SK-N-SH (cell line): ENCODE measurements around the gene SECTM1. TPM values are rescaled to one million over a fixed set of nuclear protein-coding genes. Genes with fewer than 3 reads are reported as not detected.

ENCODE experiments used
- CTCF ChIA-PET: fragments of 300-600, 350-600 bp; formaldehyde crosslinking; extraction: SDS; loops from one replicate; lab custom pipeline; 2021; lab: Yijun Ruan, JAX
- POLR2A ChIA-PET: fragments of 350-600 bp; sonication (Branson Sonifier 250); formaldehyde crosslinking; extraction: SDS; loops from one replicate; lab custom pipeline; 2020; ENCODE audit warnings: antibody characterized with exemption, inconsistent platforms; lab: Yijun Ruan, JAX
- DNase-seq: peaks from one replicate; pipeline ENCODE4 v3.0.0; 2012
- H2AFZ ChIP-seq: fragments of 200-600 bp; sonication (generic); 2 replicates; pipeline ENCODE4 v1.8.1; 2016; ENCODE audit warnings: antibody characterized with exemption, mild to moderate bottlenecking, low read depth
- H3F3A ChIP-seq: fragments of 200-600 bp; sonication (generic); replicated peaks from 2 replicates; pipeline ENCODE3; 2016; ENCODE audit warnings: antibody characterized with exemption, mild to moderate bottlenecking; ENCODE audit not compliant: insufficient read depth
- H3K27ac ChIP-seq, 2 experiments: fragments of 200-500 bp in 1 of 2; fragments of 200-600 bp in 1 of 2; sonication (Bioruptor generic) in 1 of 2; sonication (generic), shearing (Covaris generic) in 1 of 2; 2 replicates each; pipeline versions ENCODE4 v1.5.1 to v1.6.1; 2014 to 2016; ENCODE audit warnings: low read depth in 2 of 2, inconsistent platforms in 1 of 2, low read length in 1 of 2, mild to moderate bottlenecking in 1 of 2, mixed read lengths in 1 of 2
- H3K27me3 ChIP-seq: fragments of 200-600 bp; sonication (generic), shearing (Covaris generic); 2 replicates; pipeline ENCODE4 v1.6.1; 2016; ENCODE audit warnings: mixed run types; ENCODE audit not compliant: insufficient read depth
- H3K36me3 ChIP-seq, 2 experiments: fragments of 200-500 bp in 1 of 2; fragments of 200-600 bp in 1 of 2; sonication (Bioruptor generic) in 1 of 2; sonication (generic) in 1 of 2; replicated peaks in 1 of 2; 2 replicates each; pipeline versions ENCODE3 to v1.5.1; 2014 to 2016; ENCODE audit warnings: low read length in 1 of 2, mild to moderate bottlenecking in 1 of 2; ENCODE audit not compliant: insufficient read depth in 2 of 2, control insufficient read depth in 1 of 2
- H3K4me1 ChIP-seq, 2 experiments: fragments of 200-500 bp in 1 of 2; fragments of 200-600 bp in 1 of 2; sonication (Bioruptor generic) in 1 of 2; sonication (generic), shearing (Covaris generic) in 1 of 2; 2 replicates each; pipeline versions ENCODE4 v1.5.1 to v1.6.1; 2014 to 2016; ENCODE audit warnings: low read depth in 1 of 2, low read length in 1 of 2, mixed run types in 1 of 2; ENCODE audit not compliant: insufficient read depth in 2 of 2, control insufficient read depth in 1 of 2
- H3K4me2 ChIP-seq: fragments of 200-600 bp; sonication (generic), shearing (Covaris generic); 2 replicates; pipeline ENCODE4 v1.6.1; 2017; ENCODE audit warnings: mixed run types
- H3K4me3 ChIP-seq, 2 experiments: fragments of 200-500 bp in 1 of 2; fragments of 200-600 bp in 1 of 2; sonication (Bioruptor generic) in 1 of 2; sonication (generic), shearing (Covaris generic) in 1 of 2; 2 replicates each; pipeline versions ENCODE4 v1.5.1 to v1.8.1; 2014 to 2016; ENCODE audit warnings: low read depth in 2 of 2, inconsistent platforms in 1 of 2, low read length in 1 of 2, mild to moderate bottlenecking in 1 of 2, mixed read lengths in 1 of 2, moderate library complexity in 1 of 2
- H3K79me2 ChIP-seq: fragments of 200-600 bp; sonication (generic); 2 replicates; pipeline ENCODE4 v1.8.1; 2017; ENCODE audit warnings: mild to moderate bottlenecking; ENCODE audit not compliant: insufficient read depth
- H3K9ac ChIP-seq: fragments of 200-600 bp; sonication (generic); 2 replicates; pipeline ENCODE4 v1.6.1; 2017; ENCODE audit warnings: mixed run types
- H3K9me2 ChIP-seq: fragments of 200-600 bp; sonication (generic); 2 replicates; pipeline ENCODE4 v1.6.1; 2017; ENCODE audit warnings: mixed run types
- H3K9me3 ChIP-seq: fragments of 200-600 bp; sonication (generic); 2 replicates; pipeline ENCODE4 v1.6.1; 2017; ENCODE audit warnings: mixed run types, mild to moderate bottlenecking, moderate library complexity
- H4K20me1 ChIP-seq: fragments of 200-600 bp; sonication (generic); 2 replicates; pipeline ENCODE4 v1.6.1; 2017; ENCODE audit warnings: mild to moderate bottlenecking, mixed run types; ENCODE audit not compliant: insufficient read depth
- EP300 ChIP-seq, 2 experiments: IDR thresholded peaks; 2 replicates each; pipeline versions ENCODE4 v1.4.0 to v1.6.1; 2012; ENCODE audit warnings: borderline replicate concordance in 1 of 2, low read depth in 1 of 2, low read length in 1 of 2
- EZH2phosphoT487 ChIP-seq: fragments of 200-600 bp; sonication (generic); IDR thresholded peaks from 2 replicates; pipeline ENCODE4 v1.6.1; 2017; ENCODE audit warnings: low read depth, mixed run types, mild to moderate bottlenecking, antibody characterized with exemption, moderate library complexity, borderline replicate concordance
- JUND ChIP-seq: IDR thresholded peaks from 2 replicates; pipeline ENCODE4 v1.4.0; 2012
- MEF2A ChIP-seq: IDR thresholded peaks from 2 replicates; pipeline ENCODE4 v1.4.0; 2012; ENCODE audit warnings: low read depth, borderline replicate concordance
- RCOR1 ChIP-seq: fragments of 150-350 bp; IDR thresholded peaks from 2 replicates; pipeline ENCODE4 v1.6.1; 2017; ENCODE audit warnings: antibody characterized with exemption, low read length
- TAF1 ChIP-seq: IDR thresholded peaks from 2 replicates; pipeline ENCODE4 v1.6.1; 2012; ENCODE audit warnings: low read depth, mild to moderate bottlenecking, low read length, moderate library complexity, borderline replicate concordance
- TCF12 ChIP-seq: IDR thresholded peaks from 2 replicates; pipeline ENCODE4 v1.4.0; 2012
- TEAD4 ChIP-seq: IDR thresholded peaks from 2 replicates; pipeline ENCODE4 v1.4.0; 2012; ENCODE audit warnings: mild to moderate bottlenecking, borderline replicate concordance; ENCODE audit not compliant: insufficient read depth
- YY1 ChIP-seq: IDR thresholded peaks from 2 replicates; pipeline ENCODE4 v1.4.0; 2012; ENCODE audit warnings: low read depth, mild to moderate bottlenecking
- WGBS: methylation state at CpG from one replicate; pipeline ENCODE4 v1.1.6; 2017; ENCODE audit warnings: low lambda C conversion rate; 5-methylcytosine and 5-hydroxymethylcytosine counted together
- polyA plus RNA-seq, 3 experiments: library from polyadenylated mRNA; depleted of rRNA; stranded (reverse); fragments of >200 nt; gene quantifications; 2 replicates each; pipeline ENCODE4 v1.2.3, GENCODE V29; 2012
- TF ChIP-seq, protein P1 (sequence below): IDR thresholded peaks from 2 replicates; pipeline ENCODE4; 2012
- TF ChIP-seq, protein P2 (sequence below): fragments of 150-350 bp; IDR thresholded peaks from 2 replicates; pipeline ENCODE4 v1.6.1; 2017; ENCODE audit warnings: antibody characterized with exemption, low read length, low read depth, borderline replicate concordance
- TF ChIP-seq, protein P3 (sequence below): fragments of 200-600 bp; sonication (generic); IDR thresholded peaks from 2 replicates; pipeline ENCODE4 v1.6.1; 2017; ENCODE audit warnings: antibody characterized with exemption, mild to moderate bottlenecking, moderate library complexity
- TF ChIP-seq, protein P4 (sequence below): IDR thresholded peaks from 2 replicates; pipeline ENCODE4 v1.4.0; 2012; ENCODE audit warnings: low read depth
- TF ChIP-seq, protein P5 (sequence below): IDR thresholded peaks from 2 replicates; pipeline ENCODE4 v1.4.0; 2012; ENCODE audit warnings: low read depth, borderline replicate concordance
- TF ChIP-seq, protein P6 (sequence below): IDR thresholded peaks from 2 replicates; pipeline ENCODE4 v1.4.0; 2012; ENCODE audit warnings: low read depth, borderline replicate concordance
- TF ChIP-seq, protein P7 (sequence below): fragments of 150-350 bp; IDR thresholded peaks from 2 replicates; pipeline ENCODE4 v1.6.1; 2016; ENCODE audit warnings: mild to moderate bottlenecking, low read depth, low read length

SECTM1 gene
- polyA plus RNA-seq, 1 of the 3 experiments (the other 2 are of a cell fraction), result 3.8 TPM

DNA sequence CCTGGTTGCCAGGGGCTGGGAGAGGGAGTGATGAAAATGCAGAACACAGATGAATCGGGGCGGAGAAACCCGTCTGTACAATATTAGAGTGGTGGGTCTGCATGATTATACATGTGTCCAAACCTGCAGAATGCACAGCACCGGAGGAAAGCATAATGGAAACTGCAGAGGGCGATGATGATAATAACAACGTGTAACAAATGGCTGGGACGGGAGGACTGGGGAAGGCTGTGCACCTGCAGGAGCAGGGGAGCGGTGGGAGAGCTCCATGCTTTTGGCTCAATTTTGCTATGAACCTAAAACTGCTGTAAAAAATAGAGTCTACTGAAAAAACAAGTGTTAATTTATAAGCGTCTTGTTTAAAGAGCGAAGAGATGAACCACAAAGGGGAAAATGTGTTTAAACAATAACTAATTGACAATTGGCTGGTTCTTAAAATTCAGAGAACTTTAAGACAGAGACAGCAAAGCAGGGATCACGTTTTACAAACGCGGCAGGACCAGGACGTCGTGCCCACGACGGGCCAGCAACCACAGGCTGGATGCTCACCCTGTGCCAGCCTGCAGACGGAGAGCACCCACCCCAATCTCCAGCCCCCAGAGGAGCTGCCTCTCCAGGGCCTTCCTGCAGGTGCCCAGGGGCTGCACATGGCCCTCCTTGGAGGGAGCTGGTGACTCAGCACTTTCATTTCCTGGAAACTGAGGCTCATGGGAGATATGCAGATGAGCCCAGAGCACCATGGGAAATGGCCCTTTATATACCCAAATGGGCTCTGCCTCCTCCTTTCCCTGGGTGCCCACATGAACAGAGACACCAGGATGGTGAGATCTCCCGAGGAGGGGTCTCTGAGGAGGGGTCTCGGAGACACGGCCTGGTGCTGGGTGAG is 25.1 kb upstream of the SECTM1 start, which contains the start of gene TEX19 (continued):
- TF ChIP-seq, protein P1, sequence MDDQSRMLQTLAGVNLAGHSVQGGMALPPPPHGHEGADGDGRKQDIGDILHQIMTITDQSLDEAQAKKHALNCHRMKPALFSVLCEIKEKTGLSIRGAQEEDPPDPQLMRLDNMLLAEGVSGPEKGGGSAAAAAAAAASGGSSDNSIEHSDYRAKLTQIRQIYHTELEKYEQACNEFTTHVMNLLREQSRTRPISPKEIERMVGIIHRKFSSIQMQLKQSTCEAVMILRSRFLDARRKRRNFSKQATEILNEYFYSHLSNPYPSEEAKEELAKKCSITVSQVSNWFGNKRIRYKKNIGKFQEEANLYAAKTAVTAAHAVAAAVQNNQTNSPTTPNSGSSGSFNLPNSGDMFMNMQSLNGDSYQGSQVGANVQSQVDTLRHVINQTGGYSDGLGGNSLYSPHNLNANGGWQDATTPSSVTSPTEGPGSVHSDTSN, result no peak
- no peak for TF ChIP-seq TEAD4
- TF ChIP-seq, protein P2, sequence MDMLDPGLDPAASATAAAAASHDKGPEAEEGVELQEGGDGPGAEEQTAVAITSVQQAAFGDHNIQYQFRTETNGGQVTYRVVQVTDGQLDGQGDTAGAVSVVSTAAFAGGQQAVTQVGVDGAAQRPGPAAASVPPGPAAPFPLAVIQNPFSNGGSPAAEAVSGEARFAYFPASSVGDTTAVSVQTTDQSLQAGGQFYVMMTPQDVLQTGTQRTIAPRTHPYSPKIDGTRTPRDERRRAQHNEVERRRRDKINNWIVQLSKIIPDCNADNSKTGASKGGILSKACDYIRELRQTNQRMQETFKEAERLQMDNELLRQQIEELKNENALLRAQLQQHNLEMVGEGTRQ, result no peak
- TF ChIP-seq TCF12, result no peak
- TF ChIP-seq YY1, result no peak
- TF ChIP-seq JUND, result no peak
- TF ChIP-seq, protein P3, sequence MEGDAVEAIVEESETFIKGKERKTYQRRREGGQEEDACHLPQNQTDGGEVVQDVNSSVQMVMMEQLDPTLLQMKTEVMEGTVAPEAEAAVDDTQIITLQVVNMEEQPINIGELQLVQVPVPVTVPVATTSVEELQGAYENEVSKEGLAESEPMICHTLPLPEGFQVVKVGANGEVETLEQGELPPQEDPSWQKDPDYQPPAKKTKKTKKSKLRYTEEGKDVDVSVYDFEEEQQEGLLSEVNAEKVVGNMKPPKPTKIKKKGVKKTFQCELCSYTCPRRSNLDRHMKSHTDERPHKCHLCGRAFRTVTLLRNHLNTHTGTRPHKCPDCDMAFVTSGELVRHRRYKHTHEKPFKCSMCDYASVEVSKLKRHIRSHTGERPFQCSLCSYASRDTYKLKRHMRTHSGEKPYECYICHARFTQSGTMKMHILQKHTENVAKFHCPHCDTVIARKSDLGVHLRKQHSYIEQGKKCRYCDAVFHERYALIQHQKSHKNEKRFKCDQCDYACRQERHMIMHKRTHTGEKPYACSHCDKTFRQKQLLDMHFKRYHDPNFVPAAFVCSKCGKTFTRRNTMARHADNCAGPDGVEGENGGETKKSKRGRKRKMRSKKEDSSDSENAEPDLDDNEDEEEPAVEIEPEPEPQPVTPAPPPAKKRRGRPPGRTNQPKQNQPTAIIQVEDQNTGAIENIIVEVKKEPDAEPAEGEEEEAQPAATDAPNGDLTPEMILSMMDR, result peak; percentile 15; the same call in 1 of the 2 replicates
- no peak for TF ChIP-seq TAF1
- TF ChIP-seq, protein P4, sequence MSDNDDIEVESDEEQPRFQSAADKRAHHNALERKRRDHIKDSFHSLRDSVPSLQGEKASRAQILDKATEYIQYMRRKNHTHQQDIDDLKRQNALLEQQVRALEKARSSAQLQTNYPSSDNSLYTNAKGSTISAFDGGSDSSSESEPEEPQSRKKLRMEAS, result no peak

DNA sequence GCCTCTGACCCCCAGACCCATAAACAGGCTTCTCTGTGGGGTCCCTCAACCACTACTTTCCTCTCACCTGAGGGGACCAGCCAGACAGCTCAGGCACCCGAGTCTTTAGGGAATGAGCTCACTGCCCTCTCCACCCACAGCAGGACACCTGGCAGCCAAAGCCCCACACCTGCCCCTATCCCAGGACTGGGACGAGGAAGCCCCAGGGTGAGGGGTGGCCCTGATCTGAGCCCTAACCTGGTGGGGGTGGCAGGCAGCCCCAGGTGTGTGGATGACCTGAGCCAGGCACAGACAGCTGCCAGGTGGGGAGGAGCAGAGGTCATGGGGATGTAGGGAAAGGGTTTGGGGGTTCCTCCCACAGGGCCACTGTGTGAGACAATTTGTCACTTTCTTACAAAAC is 23.8 kb upstream of the SECTM1 start:
- DNase-seq, result no peak
- H3K4me2 ChIP-seq, result no peak overlapping the region
- no peaks in the 10 kb centered on the region for H3K79me2 ChIP-seq
- H3K27ac ChIP-seq, result no peak overlapping the region
- H3K4me3 ChIP-seq, result no peak overlapping the region
- POLR2A ChIA-PET, result interaction anchor here (1.5 kb wide), 1 partner anchor 13 kb away, joined by 3 read pairs; no protein-coding TSS in a partner anchor
- H3K27me3 ChIP-seq, result no peaks in the 10 kb centered on the region; the same call in 1 of the 2 replicates
- H3K9me2 ChIP-seq, result no peaks in the 10 kb centered on the region
- no peak overlapping the region for H3K9ac ChIP-seq
- 44% methylated on average over 2 of the region's 2 CpGs for WGBS
- H3K9me3 ChIP-seq, result no peaks in the 10 kb centered on the region
- H2AFZ ChIP-seq, result no peak overlapping the region
- no peaks in the 10 kb centered on the region for H4K20me1 ChIP-seq
- H3K36me3 ChIP-seq, result no peaks in the 10 kb centered on the region
- H3F3A ChIP-seq, result peaks cover 9% of the 10 kb centered on the region
- peaks cover 0 to 8% of the 10 kb centered on the region in 2 experiments; a peak in 1 of 4 replicates for H3K4me1 ChIP-seq
- CTCF ChIA-PET, result interaction anchor here (0.9 to 5.5 kb wide), 12 partner anchors 9 to 184 kb away, joined by 3 to 76 read pairs (median 6); partner anchors contain the start of gene HEXD
- TF ChIP-seq, protein P5, sequence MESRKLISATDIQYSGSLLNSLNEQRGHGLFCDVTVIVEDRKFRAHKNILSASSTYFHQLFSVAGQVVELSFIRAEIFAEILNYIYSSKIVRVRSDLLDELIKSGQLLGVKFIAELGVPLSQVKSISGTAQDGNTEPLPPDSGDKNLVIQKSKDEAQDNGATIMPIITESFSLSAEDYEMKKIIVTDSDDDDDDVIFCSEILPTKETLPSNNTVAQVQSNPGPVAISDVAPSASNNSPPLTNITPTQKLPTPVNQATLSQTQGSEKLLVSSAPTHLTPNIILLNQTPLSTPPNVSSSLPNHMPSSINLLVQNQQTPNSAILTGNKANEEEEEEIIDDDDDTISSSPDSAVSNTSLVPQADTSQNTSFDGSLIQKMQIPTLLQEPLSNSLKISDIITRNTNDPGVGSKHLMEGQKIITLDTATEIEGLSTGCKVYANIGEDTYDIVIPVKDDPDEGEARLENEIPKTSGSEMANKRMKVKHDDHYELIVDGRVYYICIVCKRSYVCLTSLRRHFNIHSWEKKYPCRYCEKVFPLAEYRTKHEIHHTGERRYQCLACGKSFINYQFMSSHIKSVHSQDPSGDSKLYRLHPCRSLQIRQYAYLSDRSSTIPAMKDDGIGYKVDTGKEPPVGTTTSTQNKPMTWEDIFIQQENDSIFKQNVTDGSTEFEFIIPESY, result no peak
- TF ChIP-seq, protein P6, sequence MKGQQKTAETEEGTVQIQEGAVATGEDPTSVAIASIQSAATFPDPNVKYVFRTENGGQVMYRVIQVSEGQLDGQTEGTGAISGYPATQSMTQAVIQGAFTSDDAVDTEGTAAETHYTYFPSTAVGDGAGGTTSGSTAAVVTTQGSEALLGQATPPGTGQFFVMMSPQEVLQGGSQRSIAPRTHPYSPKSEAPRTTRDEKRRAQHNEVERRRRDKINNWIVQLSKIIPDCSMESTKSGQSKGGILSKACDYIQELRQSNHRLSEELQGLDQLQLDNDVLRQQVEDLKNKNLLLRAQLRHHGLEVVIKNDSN, result no peak
- TF ChIP-seq, protein P1, result no peak
- TF ChIP-seq, protein P2, result no peak
- no peak for TF ChIP-seq EZH2phosphoT487
- TF ChIP-seq, protein P7, sequence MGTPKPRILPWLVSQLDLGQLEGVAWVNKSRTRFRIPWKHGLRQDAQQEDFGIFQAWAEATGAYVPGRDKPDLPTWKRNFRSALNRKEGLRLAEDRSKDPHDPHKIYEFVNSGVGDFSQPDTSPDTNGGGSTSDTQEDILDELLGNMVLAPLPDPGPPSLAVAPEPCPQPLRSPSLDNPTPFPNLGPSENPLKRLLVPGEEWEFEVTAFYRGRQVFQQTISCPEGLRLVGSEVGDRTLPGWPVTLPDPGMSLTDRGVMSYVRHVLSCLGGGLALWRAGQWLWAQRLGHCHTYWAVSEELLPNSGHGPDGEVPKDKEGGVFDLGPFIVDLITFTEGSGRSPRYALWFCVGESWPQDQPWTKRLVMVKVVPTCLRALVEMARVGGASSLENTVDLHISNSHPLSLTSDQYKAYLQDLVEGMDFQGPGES, result no peak
- TF ChIP-seq YY1, result no peak
- no peak for TF ChIP-seq RCOR1
- TF ChIP-seq EP300 (IDR thresholded peaks at IDR 0.05; ENCODE audit: borderline replicate concordance in 1 of 2, low read depth in 1 of 2, low read length in 1 of 2), result no peak
- TF ChIP-seq MEF2A, result no peak
- TF ChIP-seq, protein P4, result no peak
